Measurements from ENCODE around the gene PRM1.

GRCh38 chr16:11312718-11313492, 31.8 kb upstream of the PRM1 start:
- no peak for TF ChIP-seq CTCF (IDR thresholded peaks at IDR 0.05; ENCODE audit: borderline replicate concordance, extremely low read depth, low read length, poor library complexity, severe bottlenecking)
- TF ChIP-seq EZH2 (IDR thresholded peaks at IDR 0.05; ENCODE audit: borderline replicate concordance, low read depth, low read length, severe bottlenecking): no peak
